ENCODE results near the gene MUS81. TPM values are rescaled to one million over a fixed set of nuclear protein-coding genes. Genes with fewer than 3 reads are reported as not detected.

The MUS81 gene
- polyA plus RNA-seq, 6 donors from 2014 or later = 3.2 to 32.0 (median 22.8) TPM

- Mint-ChIP-seq H3K9me3 (no peaks in the 10 kb centered on the region), H3K36me3 (no peaks in the 10 kb centered on the region), H3K4me3 (peak overlapping the region; percentile 54 to 77 (median 72)), H3K4me1 (peaks cover 3 to 20% (median 9%) of the 10 kb centered on the region in 3 donors), H3K27ac (peak overlapping the region in 3 of 6 donors; percentile 76 to 88 (median 80)), H3K27me3 (peaks cover 0 to 25% (median 11%) of the 10 kb centered on the region in 3 donors)
- ATAC-seq (ENCODE audit: low read depth in 2 of 2) (no peak), DNase-seq (no peak)
Measured at GRCh38 chr11:65899356-65900124, 39.3 kb downstream of the MUS81 start.

- peaks cover 0 to 25% (median 11%) of the 10 kb centered on the region in 3 donors for H3K27me3 Mint-ChIP-seq
- peaks cover 3 to 17% (median 6%) of the 10 kb centered on the region in 3 donors for H3K4me1 Mint-ChIP-seq
- no peaks in the 10 kb centered on the region for H3K9me3 Mint-ChIP-seq
- peak within 1 kb of the TSS; percentile 80 to 94 (median 90) for H3K27ac Mint-ChIP-seq
- peak; percentile 97 for ATAC-seq (ENCODE audit: low read depth in 2 of 2)
- no peaks in the 10 kb centered on the region for H3K36me3 Mint-ChIP-seq
- H3K4me3 Mint-ChIP-seq = peak within 1 kb of the TSS; percentile 57 to 85 (median 74)
- peak; percentile 93 for DNase-seq
Measured at GRCh38 chr11:65900125-65900898, 40.1 kb downstream of the MUS81 start, which contains the start of gene FOSL1. Gene FOSL1 (minus strand): TSS chr11:65900388. CDS start chr11:65900339, 49 bp downstream.

- Mint-ChIP-seq H3K9me3 (no peaks in the 10 kb centered on the region), H3K36me3 (no peaks in the 10 kb centered on the region), H3K4me3 (peak overlapping the region; percentile 57 to 85 (median 69)), H3K27me3 (peaks cover 0 to 25% (median 11%) of the 10 kb centered on the region in 3 donors), H3K27ac (peak overlapping the region; percentile 80 to 94 (median 90)), H3K4me1 (peaks cover under 1 to 14% (median 3%) of the 10 kb centered on the region in 3 donors)
- DNase-seq (no peak), ATAC-seq (ENCODE audit: low read depth in 2 of 2) (no peak)
Measured at GRCh38 chr11:65900899-65901180, 40.6 kb downstream of the MUS81 start.

- DNase-seq = no peak
- peaks cover 8 to 36% (median 11%) of the 10 kb centered on the region in 3 donors for H3K27me3 Mint-ChIP-seq
- peak overlapping the region in 3 of 6 donors; percentile 11 to 68 (median 68) for H3K27ac Mint-ChIP-seq
- no peaks in the 10 kb centered on the region for H3K9me3 Mint-ChIP-seq
- H3K4me3 Mint-ChIP-seq = no peak overlapping the region
- ATAC-seq (ENCODE audit: low read depth in 2 of 2) = no peak
- peaks cover 0 to 14% (median 3%) of the 10 kb centered on the region in 3 donors for H3K4me1 Mint-ChIP-seq
- no peaks in the 10 kb centered on the region for H3K36me3 Mint-ChIP-seq
Measured at GRCh38 chr11:65903068-65903481, 42.8 kb downstream of the MUS81 start.

GRCh38 chr11:65903715-65904114, 43.5 kb downstream of the MUS81 start:
- H3K36me3 Mint-ChIP-seq = no peaks in the 10 kb centered on the region
- no peak overlapping the region for H3K4me3 Mint-ChIP-seq
- ATAC-seq (ENCODE audit: low read depth in 2 of 2) (no peak), DNase-seq (no peak)
- H3K27me3 Mint-ChIP-seq = peaks cover 8 to 33% (median 10%) of the 10 kb centered on the region in 3 donors
- no peaks in the 10 kb centered on the region for H3K9me3 Mint-ChIP-seq
- peaks cover 0 to 11% (median 3%) of the 10 kb centered on the region in 3 donors for H3K4me1 Mint-ChIP-seq
- H3K27ac Mint-ChIP-seq = peak overlapping the region in 2 of 6 donors; percentile 14 to 62

GRCh38 chr11:65906602-65907001, 46.4 kb downstream of the MUS81 start:
- DNase-seq = no peak
- H3K4me1 Mint-ChIP-seq = peaks cover 2 to 3% (median 2%) of the 10 kb centered on the region in 3 donors
- no peak overlapping the region for H3K4me3 Mint-ChIP-seq
- H3K9me3 Mint-ChIP-seq = no peaks in the 10 kb centered on the region
- ATAC-seq (ENCODE audit: low read depth in 2 of 2) = no peak
- no peaks in the 10 kb centered on the region for H3K36me3 Mint-ChIP-seq
- no peak overlapping the region for H3K27ac Mint-ChIP-seq
- peaks cover 3 to 46% (median 12%) of the 10 kb centered on the region in 3 donors for H3K27me3 Mint-ChIP-seq

- ATAC-seq (ENCODE audit: low read depth in 2 of 2) (no peak), DNase-seq (no peak)
- H3K4me3 Mint-ChIP-seq = no peak overlapping the region
- no peaks in the 10 kb centered on the region for H3K36me3 Mint-ChIP-seq
- no peaks in the 10 kb centered on the region for H3K9me3 Mint-ChIP-seq
- H3K27ac Mint-ChIP-seq = no peak overlapping the region
- H3K4me1 Mint-ChIP-seq = peaks cover 3 to 6% (median 4%) of the 10 kb centered on the region in 3 donors
- H3K27me3 Mint-ChIP-seq = peaks cover 0 to 39% (median 16%) of the 10 kb centered on the region in 3 donors
Measured at GRCh38 chr11:65907878-65908277, 47.6 kb downstream of the MUS81 start.

- H3K27ac Mint-ChIP-seq = peak overlapping the region in 1 of 6 donors; percentile 65
- no peaks in the 10 kb centered on the region for H3K9me3 Mint-ChIP-seq
- H3K36me3 Mint-ChIP-seq = no peaks in the 10 kb centered on the region
- ATAC-seq (ENCODE audit: low read depth in 2 of 2) (no peak), DNase-seq (no peak)
- peaks cover 25 to 36% (median 28%) of the 10 kb centered on the region in 3 donors for H3K4me1 Mint-ChIP-seq
- peaks cover 0 to 26% (median 10%) of the 10 kb centered on the region in 3 donors for H3K27me3 Mint-ChIP-seq
- peak overlapping the region in 1 of 8 donors; percentile 77 for H3K4me3 Mint-ChIP-seq
Measured at GRCh38 chr11:65911682-65912568, 51.7 kb downstream of the MUS81 start.

- Mint-ChIP-seq H3K36me3 (no peaks in the 10 kb centered on the region), H3K27ac (peak overlapping the region in 1 of 6 donors; percentile 73), H3K4me3 (no peak overlapping the region), H3K4me1 (peaks cover 31 to 41% (median 33%) of the 10 kb centered on the region in 3 donors), H3K9me3 (no peaks in the 10 kb centered on the region), H3K27me3 (peaks cover 0 to 19% (median 8%) of the 10 kb centered on the region in 3 donors)
- DNase-seq (no peak), ATAC-seq (ENCODE audit: low read depth in 2 of 2) (no peak)
Measured at GRCh38 chr11:65912845-65913244, 52.6 kb downstream of the MUS81 start.

GRCh38 chr11:65915101-65915820, 55.0 kb downstream of the MUS81 start:
- no peaks in the 10 kb centered on the region for H3K36me3 Mint-ChIP-seq
- DNase-seq (no peak), ATAC-seq (ENCODE audit: low read depth in 2 of 2) (no peak)
- H3K27ac Mint-ChIP-seq = peak overlapping the region in 4 of 6 donors; percentile 28 to 97 (median 40)
- H3K4me3 Mint-ChIP-seq = peak overlapping the region in 4 of 8 donors; percentile 50 to 79 (median 66)
- no peaks in the 10 kb centered on the region for H3K9me3 Mint-ChIP-seq
- H3K27me3 Mint-ChIP-seq = peaks cover 0 to 8% (median 6%) of the 10 kb centered on the region in 3 donors
- peaks cover 37 to 49% (median 42%) of the 10 kb centered on the region in 3 donors for H3K4me1 Mint-ChIP-seq

- Mint-ChIP-seq H3K9me3 (no peaks in the 10 kb centered on the region), H3K27me3 (peaks cover 0 to 8% (median 6%) of the 10 kb centered on the region in 3 donors), H3K4me1 (peaks cover 39 to 54% (median 46%) of the 10 kb centered on the region in 3 donors), H3K27ac (no peak overlapping the region), H3K4me3 (peak overlapping the region in 1 of 8 donors; percentile 95), H3K36me3 (no peaks in the 10 kb centered on the region)
- ATAC-seq (ENCODE audit: low read depth in 2 of 2) (no peak), DNase-seq (no peak)
Measured at GRCh38 chr11:65915821-65916251, 55.6 kb downstream of the MUS81 start.

Data from naive B cell (primary cell).